K562 (cell line): ENCODE data around the gene PHYKPL. TPM values are rescaled to one million over a fixed set of nuclear protein-coding genes. Genes with fewer than 3 reads are reported as not detected.
A peak's percentile ranks its signal among the peaks of the same experiment; 100 is the strongest.

ENCODE experiments used
- BMI1 ChIP-seq: fragments of 150-350 bp; IDR thresholded peaks from 2 replicates; pipeline ENCODE4 v1.6.1; 2014; ENCODE audit warnings: low read length
- CCNT2 ChIP-seq: IDR thresholded peaks from 2 replicates; pipeline ENCODE4 v1.6.1; 2011; ENCODE audit warnings: borderline replicate concordance, low read depth, mild to moderate bottlenecking, moderate library complexity, mixed read lengths, low read length; ENCODE audit not compliant: insufficient read length; ENCODE audit errors: extremely low read depth
- DMBX1 ChIP-seq: fragments of 250-450 bp; sonication (Bioruptor Pico); IDR thresholded peaks from 2 replicates; pipeline ENCODE4 v1.8.0; 2022; ENCODE audit warnings: inconsistent platforms, mild to moderate bottlenecking, moderate library complexity, borderline replicate concordance
- ELF1 ChIP-seq: fragments of 200-800 bp; sonication (Bioruptor generic); IDR thresholded peaks from 2 replicates; pipeline ENCODE4 v1.6.1; 2016; ENCODE audit warnings: missing genetic modification characterization, missing compliant biosample characterization
- FOXO4 ChIP-seq: fragments of 450-650 bp; formaldehyde crosslinking; IDR thresholded peaks from 2 replicates; pipeline ENCODE4 v1.4.0; 2020; ENCODE audit warnings: mild to moderate bottlenecking, moderate library complexity
- GABPB2 ChIP-seq: fragments of 250-450 bp; sonication (Bioruptor Pico); conservative IDR thresholded peaks from 2 replicates; pipeline ENCODE4 v1.5.1; 2021; ENCODE audit warnings: mild to moderate bottlenecking
- GTF2E2 ChIP-seq: fragments of 200-800 bp; sonication (Bioruptor generic); IDR thresholded peaks from 2 replicates; pipeline ENCODE4 v1.6.1; 2016; ENCODE audit warnings: missing genetic modification characterization, missing compliant biosample characterization
- KAT8 ChIP-seq: fragments of 450-650 bp; IDR thresholded peaks from 2 replicates; pipeline ENCODE4 v1.6.1; 2016; ENCODE audit warnings: low read depth, mild to moderate bottlenecking
- MLX ChIP-seq, 2 experiments: fragments of 450-650 bp in 1 of 2; sonication (generic) in 1 of 2; formaldehyde crosslinking; conservative IDR thresholded peaks; 2 replicates each; pipeline versions ENCODE4 v1.4.0 to v1.8.1; 2020 to 2022; ENCODE audit warnings: mild to moderate bottlenecking in 1 of 2, missing genetic modification reagents in 1 of 2
- NFIC ChIP-seq: fragments of 450-650 bp; IDR thresholded peaks from 2 replicates; pipeline ENCODE4 v1.6.1; 2017; ENCODE audit warnings: mild to moderate bottlenecking, inconsistent platforms
- POLR2B ChIP-seq: fragments of 450-650 bp; IDR thresholded peaks from 2 replicates; pipeline ENCODE4 v1.6.1; 2018; ENCODE audit warnings: low read depth; ENCODE audit not compliant: partially characterized antibody
- PURB ChIP-seq: sonication (generic); formaldehyde crosslinking; IDR thresholded peaks from 2 replicates; pipeline ENCODE4 v1.9.0; 2021; ENCODE audit warnings: low read depth, mild to moderate bottlenecking, missing genetic modification reagents
- SRSF1 ChIP-seq: fragments of 200-400 bp; formaldehyde crosslinking; IDR thresholded peaks from 2 replicates; pipeline ENCODE4 v1.6.1; 2017; ENCODE audit warnings: mild to moderate bottlenecking, low read depth, low read length, moderate library complexity
- TCF15 ChIP-seq: fragments of 250-450 bp; sonication (Bioruptor Pico); IDR thresholded peaks from 2 replicates; pipeline ENCODE4 v1.8.0; 2022; ENCODE audit warnings: moderate library complexity, mild to moderate bottlenecking, inconsistent platforms
- TGIF2 ChIP-seq: sonication (generic); formaldehyde crosslinking; IDR thresholded peaks from 2 replicates; pipeline ENCODE4 v1.8.1; 2022; ENCODE audit warnings: mild to moderate bottlenecking, missing genetic modification reagents, moderate library complexity
- ZFP30 ChIP-seq: fragments of 250-450 bp; sonication (Bioruptor Pico); IDR thresholded peaks from 2 replicates; pipeline ENCODE4 v1.8.0; 2022; ENCODE audit warnings: moderate library complexity, mild to moderate bottlenecking, inconsistent platforms, borderline replicate concordance
- ZNF174 ChIP-seq: fragments of 250-450 bp; sonication (Bioruptor Pico); IDR thresholded peaks from 2 replicates; pipeline ENCODE4 v1.4.0; 2020; ENCODE audit warnings: mild to moderate bottlenecking
- ZNF232 ChIP-seq: sonication (generic); formaldehyde crosslinking; IDR thresholded peaks from 2 replicates; pipeline ENCODE4 v1.8.0; 2022; ENCODE audit warnings: mild to moderate bottlenecking, missing genetic modification reagents
- ZNF583 ChIP-seq: fragments of 250-450 bp; sonication (Bioruptor Pico); IDR thresholded peaks from 2 replicates; pipeline ENCODE4 v1.4.0; 2020
- ZNF586 ChIP-seq: fragments of 450-650 bp; formaldehyde crosslinking; conservative IDR thresholded peaks from 2 replicates; pipeline ENCODE4 v1.4.0; 2020; ENCODE audit warnings: mild to moderate bottlenecking, moderate library complexity
- polyA plus RNA-seq, 8 experiments: library from polyadenylated mRNA; depleted of rRNA in 4 of 8; stranded (reverse) in 5 of 8; unstranded in 3 of 8; fragments of >200 nt; fragmentation: Nextera tagmentation in 2 of 8; fragmentation: Illumina TruSeq in 1 of 8; extraction: Ambion mirVana in 2 of 8; extraction: Trizol in 1 of 8; gene quantifications; 2 replicates each; pipeline versions ENCODE4 v1.2.1 to v1.2.3, GENCODE V29; 2011 to 2014; ENCODE audit warnings: inconsistent platforms in 1 of 8, missing spikeins in 1 of 8
- total RNA-seq, 7 experiments: library from RNA; depleted of rRNA in 6 of 7; stranded (reverse); fragments of >200 nt in 6 of 7; fragmentation: Illumina TruSeq in 2 of 7; extraction: Trizol in 2 of 7; gene quantifications; 2 replicates each; pipeline versions ENCODE4 v1.2.1 to v1.2.3, GENCODE V29; 2011 to 2021; ENCODE audit warnings: low replicate concordance in 1 of 7
- TF ChIP-seq, protein P1 (sequence below), 2 experiments: fragments of 200-800 bp in 1 of 2; sonication (Bioruptor generic) in 1 of 2; sonication (generic) in 1 of 2; formaldehyde crosslinking in 1 of 2; IDR thresholded peaks in 1 of 2; conservative IDR thresholded peaks in 1 of 2; 2 replicates each; pipeline versions ENCODE4 v1.5.0 to v1.6.1; 2016 to 2020; ENCODE audit warnings: missing compliant biosample characterization in 1 of 2, missing genetic modification characterization in 1 of 2, missing genetic modification reagents in 1 of 2
- TF ChIP-seq, protein P2 (sequence below): sonication (generic); formaldehyde crosslinking; IDR thresholded peaks from 2 replicates; pipeline ENCODE4 v1.8.1; 2023; ENCODE audit warnings: mild to moderate bottlenecking, missing genetic modification reagents

Gene PHYKPL
- total and polyA plus RNA-seq, 9 of the 15 experiments (the other 6 are each of a cell fraction or from before 2014, with no cell fraction given): 4.7 to 34.7 (median 18.6) TPM

GRCh38 chr5:178204182-178204934 lies 28.2 kb downstream of the PHYKPL start, which contains the start of gene HNRNPAB (continued):
- TF ChIP-seq ZFP30 (CRISPR knock-in tag) (no peak; the same call in 1 of the 2 replicates), ZNF586 (no peak), TCF15 (CRISPR knock-in tag) (no peak), BMI1 (no peak), KAT8 (no peak), GTF2E2 (peak; percentile 71; the same call in 1 of the 2 replicates), SRSF1 (peak; percentile 95), POLR2B (peak; percentile 98), NFIC (peak; percentile 77), ZNF583 (CRISPR knock-in tag) (no peak), DMBX1 (CRISPR knock-in tag) (no peak), CCNT2 (peak; percentile 60), TGIF2 (CRISPR knock-in tag) (peak; percentile 69; the same call in 1 of the 2 replicates), GABPB2 (no peak), ZNF174 (no peak), FOXO4 (CRISPR knock-in tag) (no peak), ZNF232 (CRISPR knock-in tag) (peak; percentile 47; the same call in 1 of the 2 replicates), PURB (CRISPR knock-in tag) (no peak), MLX (CRISPR knock-in tag; conservative IDR thresholded peaks at IDR 0.05) (0 out of 4 replicates have a peak, but pooled peaks of 1 of the 2 experiments have one; percentile 35), ELF1 (tag) (no peak)
- TF ChIP-seq, protein P1, sequence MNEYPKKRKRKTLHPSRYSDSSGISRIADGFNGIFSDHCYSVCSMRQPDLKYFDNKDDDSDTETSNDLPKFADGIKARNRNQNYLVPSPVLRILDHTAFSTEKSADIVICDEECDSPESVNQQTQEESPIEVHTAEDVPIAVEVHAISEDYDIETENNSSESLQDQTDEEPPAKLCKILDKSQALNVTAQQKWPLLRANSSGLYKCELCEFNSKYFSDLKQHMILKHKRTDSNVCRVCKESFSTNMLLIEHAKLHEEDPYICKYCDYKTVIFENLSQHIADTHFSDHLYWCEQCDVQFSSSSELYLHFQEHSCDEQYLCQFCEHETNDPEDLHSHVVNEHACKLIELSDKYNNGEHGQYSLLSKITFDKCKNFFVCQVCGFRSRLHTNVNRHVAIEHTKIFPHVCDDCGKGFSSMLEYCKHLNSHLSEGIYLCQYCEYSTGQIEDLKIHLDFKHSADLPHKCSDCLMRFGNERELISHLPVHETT (CRISPR knock-in tag; conservative IDR thresholded peaks at IDR 0.05 in 1 of 2, IDR thresholded peaks at IDR 0.05 in 1 of 2): no peak; a peak in 1 of 4 replicates
- TF ChIP-seq, protein P2, sequence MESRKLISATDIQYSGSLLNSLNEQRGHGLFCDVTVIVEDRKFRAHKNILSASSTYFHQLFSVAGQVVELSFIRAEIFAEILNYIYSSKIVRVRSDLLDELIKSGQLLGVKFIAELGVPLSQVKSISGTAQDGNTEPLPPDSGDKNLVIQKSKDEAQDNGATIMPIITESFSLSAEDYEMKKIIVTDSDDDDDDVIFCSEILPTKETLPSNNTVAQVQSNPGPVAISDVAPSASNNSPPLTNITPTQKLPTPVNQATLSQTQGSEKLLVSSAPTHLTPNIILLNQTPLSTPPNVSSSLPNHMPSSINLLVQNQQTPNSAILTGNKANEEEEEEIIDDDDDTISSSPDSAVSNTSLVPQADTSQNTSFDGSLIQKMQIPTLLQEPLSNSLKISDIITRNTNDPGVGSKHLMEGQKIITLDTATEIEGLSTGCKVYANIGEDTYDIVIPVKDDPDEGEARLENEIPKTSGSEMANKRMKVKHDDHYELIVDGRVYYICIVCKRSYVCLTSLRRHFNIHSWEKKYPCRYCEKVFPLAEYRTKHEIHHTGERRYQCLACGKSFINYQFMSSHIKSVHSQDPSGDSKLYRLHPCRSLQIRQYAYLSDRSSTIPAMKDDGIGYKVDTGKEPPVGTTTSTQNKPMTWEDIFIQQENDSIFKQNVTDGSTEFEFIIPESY (CRISPR knock-in tag): peak; percentile 36; the same call in 1 of the 2 replicates
